Common myeloid progenitor, CD34-positive (primary cell): ENCODE results near the gene LRRC4C.

ENCODE experiments used
- CTCF ChIA-PET: fragments of 350-600 bp; sonication (Branson Sonifier 250); formaldehyde crosslinking; loops from one replicate; lab custom pipeline; 2021; ENCODE audit warnings: antibody characterized with exemption; lab: Charles Lee
- POLR2A ChIA-PET: fragments of 350-600 bp; sonication (Branson Sonifier 250); formaldehyde crosslinking; loops from one replicate; lab custom pipeline; 2021; ENCODE audit warnings: antibody characterized with exemption; lab: Charles Lee
- DNase-seq, 3 donors: peaks; one replicate each; pipeline versions ENCODE4 v3.0.0 to v3.0.0-alpha.2; 2013
- H3K27ac ChIP-seq, 2 experiments: 1 replicate in 1 of 2; 2 replicates in 1 of 2; pipeline ENCODE4 v1.7.0; 2013; ENCODE audit warnings: inconsistent platforms in 2 of 2, low read length in 2 of 2, mild to moderate bottlenecking in 2 of 2, low read depth in 1 of 2, moderate library complexity in 1 of 2; ENCODE audit not compliant: severe bottlenecking in 2 of 2, insufficient read depth in 1 of 2, poor library complexity in 1 of 2
- H3K27me3 ChIP-seq, 5 experiments: replicated peaks in 2 of 5; 1 replicate in 3 of 5; 2 replicates in 2 of 5; pipeline versions ENCODE4 v1.6.1 to v1.7.0; 2013; ENCODE audit warnings: low read length in 4 of 5, mild to moderate bottlenecking in 2 of 5, moderate library complexity in 2 of 5, inconsistent platforms in 1 of 5; ENCODE audit not compliant: insufficient read depth in 5 of 5, control insufficient read depth in 4 of 5
- H3K36me3 ChIP-seq, 4 experiments: 1 replicate in 2 of 4; 2 replicates in 2 of 4; pipeline versions ENCODE4 v1.6.1 to v1.7.0; 2013; ENCODE audit warnings: low read length in 3 of 4, control low read depth in 1 of 4, mild to moderate bottlenecking in 1 of 4; ENCODE audit not compliant: control insufficient read depth in 4 of 4, insufficient read depth in 4 of 4
- H3K4me1 ChIP-seq, 4 experiments: 1 replicate in 3 of 4; 2 replicates in 1 of 4; pipeline versions ENCODE4 v1.6.1 to v1.7.1; 2013; ENCODE audit warnings: low read length in 3 of 4, mild to moderate bottlenecking in 3 of 4, control low read depth in 1 of 4, inconsistent platforms in 1 of 4, moderate library complexity in 1 of 4; ENCODE audit not compliant: control insufficient read depth in 4 of 4, insufficient read depth in 4 of 4; ENCODE audit errors: control extremely low read depth in 1 of 4
- H3K4me3 ChIP-seq, 7 experiments: 1 replicate in 4 of 7; 2 replicates in 3 of 7; pipeline versions ENCODE4 v1.5.1 to v1.7.0; 2013; ENCODE audit warnings: mild to moderate bottlenecking in 7 of 7, low read length in 6 of 7, moderate library complexity in 6 of 7, inconsistent platforms in 2 of 7, low read depth in 2 of 7, control low read depth in 1 of 7; ENCODE audit not compliant: insufficient read depth in 4 of 7, control insufficient read depth in 1 of 7; ENCODE audit errors: extremely low read depth in 1 of 7
- H3K9me3 ChIP-seq, 5 experiments: 1 replicate in 4 of 5; 2 replicates in 1 of 5; pipeline versions ENCODE4 v1.6.1 to v1.7.1; 2013; ENCODE audit warnings: low read length in 4 of 5, mild to moderate bottlenecking in 2 of 5, inconsistent platforms in 1 of 5, low read depth in 1 of 5, moderate library complexity in 1 of 5; ENCODE audit not compliant: control insufficient read depth in 4 of 5, insufficient read depth in 2 of 5; ENCODE audit errors: control extremely low read depth in 1 of 5
- WGBS: methylation state at CpG from one replicate; pipeline ENCODE4 v1.1.5; 2013; ENCODE audit not compliant: insufficient coverage; 5-methylcytosine and 5-hydroxymethylcytosine counted together

The LRRC4C gene

GRCh38 chr11:40435344-40435743 lies 1024.1 kb downstream of the LRRC4C start:
- H3K27me3 ChIP-seq, result no peaks in the 10 kb centered on the region
- no peaks in the 10 kb centered on the region for H3K4me1 ChIP-seq
- no peaks in the 10 kb centered on the region for H3K9me3 ChIP-seq
- CTCF ChIA-PET, result no interaction called here
- H3K27ac ChIP-seq, result no peak overlapping the region
- no peak for DNase-seq
- POLR2A ChIA-PET, result no interaction called here
- H3K4me3 ChIP-seq, result no peak overlapping the region
- no peaks in the 10 kb centered on the region for H3K36me3 ChIP-seq

GRCh38 chr11:40434926-40435325 lies 1024.5 kb downstream of the LRRC4C start:
- H3K27ac ChIP-seq, result no peak overlapping the region
- ChIA-PET POLR2A (no interaction called here), CTCF (no interaction called here)
- WGBS, result 100% methylated on average over 1 of the region's 2 CpGs
- H3K4me3 ChIP-seq, result no peak overlapping the region
- H3K36me3 ChIP-seq, result no peaks in the 10 kb centered on the region
- no peaks in the 10 kb centered on the region for H3K27me3 ChIP-seq
- H3K4me1 ChIP-seq, result no peaks in the 10 kb centered on the region
- DNase-seq, result no peak
- H3K9me3 ChIP-seq, result no peaks in the 10 kb centered on the region

- H3K36me3 ChIP-seq, result no peaks in the 10 kb centered on the region
- no peak overlapping the region for H3K27ac ChIP-seq
- POLR2A ChIA-PET, result no interaction called here
- no peak for DNase-seq
- no peaks in the 10 kb centered on the region for H3K27me3 ChIP-seq
- H3K4me3 ChIP-seq, result no peak overlapping the region
- CTCF ChIA-PET, result no interaction called here
- WGBS, result 100% methylated on average over 2 of the region's 2 CpGs
- H3K9me3 ChIP-seq, result no peaks in the 10 kb centered on the region
- no peaks in the 10 kb centered on the region for H3K4me1 ChIP-seq
These were observed 1027.1 kb downstream of the LRRC4C start for GRCh38 chr11:40432358-40432757.

- POLR2A ChIA-PET, result no interaction called here
- H3K36me3 ChIP-seq, result no peaks in the 10 kb centered on the region
- DNase-seq, result no peak
- H3K4me1 ChIP-seq, result no peaks in the 10 kb centered on the region
- H3K27ac ChIP-seq, result no peak overlapping the region
- WGBS, result no CpG with 5 or more reads among the region's 1 CpG
- CTCF ChIA-PET, result no interaction called here
- H3K9me3 ChIP-seq, result no peaks in the 10 kb centered on the region
- no peaks in the 10 kb centered on the region for H3K27me3 ChIP-seq
- no peak overlapping the region for H3K4me3 ChIP-seq
These were observed 1034.3 kb downstream of the LRRC4C start for GRCh38 chr11:40425168-40425567.

- no peak for DNase-seq
- no peaks in the 10 kb centered on the region for H3K4me1 ChIP-seq
- WGBS, result 98% methylated on average over 6 of the region's 6 CpGs
- no peaks in the 10 kb centered on the region for H3K27me3 ChIP-seq
- no peak overlapping the region for H3K27ac ChIP-seq
- POLR2A ChIA-PET, result no interaction called here
- H3K9me3 ChIP-seq, result no peaks in the 10 kb centered on the region
- no peaks in the 10 kb centered on the region for H3K36me3 ChIP-seq
- CTCF ChIA-PET, result no interaction called here
- H3K4me3 ChIP-seq, result no peak overlapping the region
These were observed 1038.1 kb downstream of the LRRC4C start for GRCh38 chr11:40421208-40421981.

GRCh38 chr11:40417627-40418026 lies 1041.8 kb downstream of the LRRC4C start:
- no peak overlapping the region for H3K27ac ChIP-seq
- H3K27me3 ChIP-seq, result no peaks in the 10 kb centered on the region
- no peaks in the 10 kb centered on the region for H3K36me3 ChIP-seq
- H3K9me3 ChIP-seq, result no peaks in the 10 kb centered on the region
- no peaks in the 10 kb centered on the region for H3K4me1 ChIP-seq
- no peak overlapping the region for H3K4me3 ChIP-seq
- WGBS, result 100% methylated on average over 1 of the region's 3 CpGs
- ChIA-PET POLR2A (no interaction called here), CTCF (no interaction called here)
- no peak for DNase-seq

- H3K27ac ChIP-seq, result no peak overlapping the region
- H3K4me3 ChIP-seq, result no peak overlapping the region
- H3K27me3 ChIP-seq, result no peaks in the 10 kb centered on the region
- no peaks in the 10 kb centered on the region for H3K9me3 ChIP-seq
- POLR2A ChIA-PET, result no interaction called here
- WGBS, result no CpG with 5 or more reads among the region's 1 CpG
- no peaks in the 10 kb centered on the region for H3K4me1 ChIP-seq
- CTCF ChIA-PET, result no interaction called here
- no peaks in the 10 kb centered on the region for H3K36me3 ChIP-seq
- DNase-seq, result no peak
These were observed 1052.1 kb downstream of the LRRC4C start for GRCh38 chr11:40407355-40407754.
